Smooth muscle cell of the brain vasculature (primary cell): ENCODE results near the gene PDZD7.
"Not testable (repeated sequence)": the region's sequence is repeated elsewhere in the genome, so short reads cannot be mapped to it uniquely, and the experiment has no call there.

Experiments
- DNase-seq: peaks from one replicate; pipeline ENCODE4 v3.0.0-alpha.2; 2012; ENCODE audit warnings: low read depth, low spot score

Gene PDZD7

DNA sequence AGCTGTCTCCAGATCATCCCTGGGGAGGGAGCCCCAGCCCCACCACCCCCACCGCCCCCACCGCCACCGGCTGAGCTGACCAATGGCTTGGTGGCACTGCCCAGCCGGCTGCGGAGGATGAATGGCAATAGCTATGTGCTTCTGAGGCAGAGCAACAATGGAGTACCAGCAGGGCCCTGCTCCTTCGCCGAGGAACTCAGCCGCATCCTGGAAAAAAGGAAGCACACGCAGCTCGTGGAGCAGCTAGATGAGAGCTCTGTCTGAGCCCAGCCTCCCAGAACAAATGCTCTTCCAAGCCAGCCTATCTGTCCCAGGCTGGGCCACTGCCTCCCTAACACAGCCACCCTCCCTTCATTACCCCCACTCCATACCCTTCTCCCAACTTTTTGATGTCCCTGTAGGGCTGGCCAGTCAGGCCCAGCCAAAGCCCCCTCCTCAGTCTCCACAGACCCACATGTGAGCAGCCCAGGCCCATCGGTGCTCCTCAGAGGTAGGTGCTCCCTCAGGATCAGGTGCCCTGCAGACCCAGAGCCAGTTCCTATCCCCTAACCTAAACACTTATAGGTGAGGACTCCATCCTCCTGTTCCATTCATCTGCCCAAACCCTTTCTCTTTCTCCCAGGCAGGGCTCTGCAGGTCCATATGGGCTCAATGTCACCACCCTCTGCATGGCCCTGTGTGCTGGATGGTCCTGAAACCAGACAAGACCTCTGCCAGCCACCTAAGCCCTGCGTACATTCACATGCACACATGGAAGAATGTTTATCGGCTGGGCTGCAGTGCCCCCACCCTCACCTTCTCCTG is 46.9 kb downstream of the PDZD7 start:
- DNase-seq = no peak

DNA sequence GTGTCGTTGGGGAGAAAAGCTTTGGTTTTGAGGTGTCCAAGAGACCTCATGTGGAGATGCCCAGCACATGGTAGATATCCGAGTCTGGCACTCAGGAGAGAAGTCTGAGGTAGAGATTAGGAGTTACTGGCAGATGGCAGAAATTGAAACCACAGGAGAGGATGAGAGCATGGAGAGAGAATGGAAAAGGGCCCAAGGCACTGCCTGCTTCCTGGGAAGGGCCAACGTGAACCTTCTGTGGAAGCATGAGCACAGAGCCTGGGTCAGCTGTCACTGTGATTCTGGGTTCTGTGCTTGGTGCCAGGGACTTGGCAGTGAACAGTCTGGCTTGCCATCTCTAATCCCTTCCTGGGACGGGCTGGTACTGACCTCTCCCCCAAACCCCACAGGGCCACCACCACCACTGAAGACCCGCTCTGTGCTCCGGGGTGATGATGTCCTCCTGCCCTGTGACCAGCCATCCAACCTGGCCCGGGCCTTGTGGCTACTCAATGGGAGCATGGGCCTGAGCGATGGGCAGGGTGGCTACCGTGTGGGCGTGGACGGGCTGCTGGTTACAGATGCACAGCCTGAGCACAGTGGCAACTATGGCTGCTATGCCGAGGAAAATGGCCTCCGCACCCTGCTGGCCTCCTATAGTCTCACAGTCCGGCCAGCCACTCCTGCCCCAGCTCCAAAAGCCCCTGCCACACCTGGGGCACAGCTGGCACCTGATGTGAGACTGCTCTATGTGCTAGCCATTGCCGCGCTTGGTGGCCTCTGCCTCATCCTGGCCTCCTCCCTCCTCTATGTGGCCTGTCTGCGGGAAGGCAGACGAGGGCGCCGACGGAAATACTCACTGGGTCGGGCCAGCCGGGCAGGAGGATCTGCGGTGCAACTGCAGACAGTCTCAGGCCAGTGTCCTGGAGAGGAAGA is 47.8 kb downstream of the PDZD7 start:
- DNase-seq = no peak

DNA sequence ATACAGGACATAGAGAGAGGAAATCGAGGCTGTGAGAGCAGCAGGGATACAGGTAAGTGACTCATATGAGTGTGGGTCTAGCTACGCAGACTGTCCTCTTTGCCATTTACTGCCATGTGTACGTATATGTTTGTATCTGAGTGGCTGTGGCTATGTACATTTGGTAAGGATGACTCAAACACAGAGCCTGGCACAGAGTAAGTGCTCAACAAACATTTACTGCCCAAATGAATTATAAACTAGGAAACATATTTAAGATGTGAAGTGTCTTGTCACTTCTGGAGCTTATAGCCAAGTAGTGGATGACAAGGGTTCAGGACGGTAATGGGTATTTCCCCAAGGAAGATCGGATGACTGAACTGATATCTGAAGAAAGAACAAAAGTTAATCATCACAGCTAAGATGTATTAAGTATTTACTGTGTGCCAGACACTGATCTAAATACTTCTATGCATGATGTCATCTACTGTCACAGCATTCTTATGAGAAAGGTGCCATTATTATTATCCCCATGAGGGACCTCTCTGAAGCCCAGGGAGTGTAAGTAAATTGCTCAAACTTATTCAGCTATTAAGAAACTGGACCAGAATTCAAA is 49.7 kb downstream of the PDZD7 start:
- DNase-seq = no peak

DNA sequence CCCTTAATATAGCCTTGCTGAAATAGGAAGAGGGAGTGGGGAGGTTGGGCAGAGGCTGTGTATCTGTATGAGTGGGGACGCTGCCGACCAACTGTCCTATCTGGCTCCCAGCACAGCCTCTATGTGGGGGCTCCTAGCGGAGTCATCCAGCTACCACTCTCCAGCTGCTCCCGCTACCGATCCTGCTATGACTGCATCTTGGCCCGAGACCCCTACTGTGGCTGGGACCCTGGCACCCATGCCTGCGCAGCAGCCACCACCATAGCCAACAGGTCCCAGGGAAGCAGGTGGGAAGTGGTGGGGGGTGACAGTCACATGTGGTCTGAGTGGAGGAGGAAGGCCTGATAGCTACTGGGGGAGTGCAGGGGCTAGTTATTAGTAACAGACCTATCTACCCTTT is 50.2 kb downstream of the PDZD7 start:
- DNase-seq = no peak

DNA sequence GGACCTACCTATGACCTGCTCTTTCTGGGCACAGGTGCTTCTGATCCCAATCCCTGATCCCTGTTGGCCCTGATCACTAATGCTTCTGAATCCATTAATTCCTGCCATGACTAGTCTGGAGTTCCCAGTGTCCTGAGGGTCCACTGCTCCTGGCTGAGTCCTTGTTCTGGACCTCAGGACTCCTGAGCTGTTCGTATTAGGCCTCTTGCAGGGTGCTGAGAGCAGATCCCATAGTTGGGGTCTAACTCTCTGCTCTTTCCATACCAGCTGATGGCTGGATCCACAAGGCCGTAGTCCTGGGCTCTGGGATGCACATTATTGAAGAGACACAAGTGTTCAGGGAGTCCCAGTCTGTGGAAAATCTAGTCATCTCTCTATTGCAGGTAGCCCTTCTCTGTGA is 50.6 kb downstream of the PDZD7 start:
- DNase-seq = no peak

DNA sequence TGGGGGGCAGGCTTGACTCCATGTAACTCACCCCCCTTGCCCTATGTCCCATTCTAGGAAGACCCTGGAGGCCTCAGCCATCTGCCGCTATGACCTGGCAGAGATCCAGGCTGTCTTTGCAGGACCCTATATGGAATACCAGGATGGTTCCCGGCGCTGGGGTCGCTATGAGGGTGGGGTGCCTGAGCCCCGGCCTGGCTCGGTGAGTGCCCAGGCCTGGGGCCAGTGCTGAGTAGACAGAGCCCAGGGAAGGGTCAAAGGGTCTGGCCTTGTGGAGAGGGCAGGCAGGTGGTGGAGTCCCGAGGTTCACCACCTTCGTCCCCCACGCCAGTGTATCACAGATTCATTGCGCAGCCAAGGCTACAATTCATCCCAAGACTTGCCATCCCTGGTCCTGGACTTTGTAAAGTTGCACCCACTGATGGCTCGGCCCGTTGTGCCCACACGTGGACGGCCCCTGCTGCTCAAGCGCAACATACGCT is 51.1 kb downstream of the PDZD7 start:
- no peak for DNase-seq

DNA sequence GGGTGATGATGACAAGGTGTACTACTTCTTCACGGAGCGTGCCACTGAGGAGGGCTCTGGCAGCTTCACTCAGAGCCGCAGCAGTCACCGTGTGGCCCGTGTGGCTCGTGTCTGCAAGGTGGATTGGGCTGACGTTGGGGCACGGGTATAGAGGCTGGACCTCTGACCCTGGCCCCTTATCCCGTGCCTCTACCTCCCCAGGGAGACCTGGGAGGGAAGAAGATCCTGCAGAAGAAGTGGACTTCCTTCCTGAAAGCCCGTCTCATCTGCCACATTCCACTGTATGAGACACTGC is 52.1 kb downstream of the PDZD7 start:
- no peak for DNase-seq

DNA sequence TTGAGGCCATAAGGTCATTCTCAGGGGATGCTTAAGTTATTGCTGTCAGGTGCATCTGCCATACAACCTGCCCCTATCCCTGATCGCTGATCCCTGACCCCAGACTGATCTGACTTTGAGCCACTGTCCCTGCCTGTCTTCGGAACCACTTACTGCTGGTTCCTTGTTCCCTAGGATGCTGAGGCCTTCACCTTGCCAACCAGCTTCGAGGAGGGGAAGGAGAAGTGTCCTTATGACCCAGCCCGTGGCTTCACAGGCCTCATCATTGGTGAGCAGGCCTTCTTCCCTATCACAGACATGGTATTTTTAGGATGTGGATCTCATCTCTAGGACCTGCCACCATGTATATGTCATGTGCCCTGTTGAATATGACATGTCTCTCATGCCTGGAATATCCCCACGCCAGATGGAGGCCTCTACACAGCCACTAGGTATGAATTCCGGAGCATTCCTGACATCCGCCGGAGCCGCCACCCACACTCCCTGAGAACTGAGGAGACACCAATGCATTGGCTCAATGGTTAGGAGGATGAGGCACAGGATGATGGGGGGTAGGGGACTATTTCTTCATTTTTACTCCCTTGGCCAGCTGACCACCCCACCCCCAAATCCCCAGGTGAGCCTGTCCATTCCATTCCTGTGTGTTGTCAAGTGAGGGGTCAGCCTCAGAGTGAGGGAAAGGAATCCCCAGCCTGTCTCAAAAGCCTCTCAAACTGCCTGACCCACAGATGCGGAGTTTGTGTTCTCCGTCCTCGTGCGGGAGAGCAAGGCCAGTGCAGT is 52.6 kb downstream of the PDZD7 start:
- DNase-seq = no peak

DNA sequence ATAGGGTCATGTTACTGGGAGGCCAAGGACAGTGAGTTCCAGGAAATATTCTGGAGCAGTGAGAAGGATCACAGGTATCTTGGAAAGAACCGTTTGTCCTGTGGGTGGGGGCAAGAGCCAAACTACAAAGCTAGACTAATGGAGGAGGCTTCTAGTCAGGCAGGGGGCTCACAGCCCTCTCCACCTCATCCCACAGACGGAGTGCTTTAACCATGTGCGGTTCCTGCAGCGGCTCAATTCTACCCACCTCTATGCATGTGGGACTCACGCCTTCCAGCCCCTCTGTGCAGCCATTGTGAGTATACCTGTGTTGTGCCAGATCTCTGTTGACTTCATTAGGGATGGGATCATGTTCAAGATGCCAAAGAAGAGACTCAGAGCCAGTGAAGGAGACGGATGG is 53.5 kb downstream of the PDZD7 start:
- no peak for DNase-seq

DNA sequence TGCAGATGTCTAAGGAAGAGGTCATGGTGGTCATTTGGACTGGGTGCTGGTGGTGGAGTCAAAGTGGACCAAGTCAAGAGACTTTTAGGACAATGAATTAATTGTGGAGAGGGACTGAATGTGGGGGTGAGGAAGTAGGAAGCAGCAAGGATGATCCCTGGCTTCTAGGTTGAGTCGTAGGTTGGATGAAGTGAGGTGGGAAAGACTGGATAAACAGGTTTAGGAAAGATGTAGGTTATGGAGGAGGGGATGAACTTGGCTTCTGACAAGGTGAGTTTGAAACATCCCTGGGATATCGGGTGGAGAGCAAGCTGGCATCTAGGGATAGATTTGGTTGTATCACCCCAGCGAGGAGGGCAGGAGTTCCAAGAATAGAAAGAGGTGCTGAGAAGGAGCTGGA is 54.0 kb downstream of the PDZD7 start:
- DNase-seq = no peak

DNA sequence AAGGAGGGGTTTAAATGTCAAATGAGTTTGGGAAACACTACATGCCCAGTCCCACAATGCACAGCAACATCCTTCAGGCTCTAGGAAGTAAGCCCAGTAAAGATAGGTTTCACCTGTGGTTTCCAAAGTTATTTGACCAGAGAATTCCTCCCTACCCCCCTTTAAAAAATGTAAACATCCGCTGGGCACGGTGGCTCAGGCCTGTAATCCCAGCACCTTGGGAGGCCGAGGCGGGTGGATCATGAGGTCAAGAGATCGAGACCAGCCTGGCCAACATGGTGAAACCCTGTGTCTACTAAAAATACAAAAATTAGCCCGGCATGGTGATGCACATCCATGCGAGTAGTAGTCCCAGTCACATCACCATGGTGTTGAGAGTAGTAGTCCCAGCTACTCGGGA is 55.5 kb downstream of the PDZD7 start:
- DNase-seq = not testable (repeated sequence)

DNA sequence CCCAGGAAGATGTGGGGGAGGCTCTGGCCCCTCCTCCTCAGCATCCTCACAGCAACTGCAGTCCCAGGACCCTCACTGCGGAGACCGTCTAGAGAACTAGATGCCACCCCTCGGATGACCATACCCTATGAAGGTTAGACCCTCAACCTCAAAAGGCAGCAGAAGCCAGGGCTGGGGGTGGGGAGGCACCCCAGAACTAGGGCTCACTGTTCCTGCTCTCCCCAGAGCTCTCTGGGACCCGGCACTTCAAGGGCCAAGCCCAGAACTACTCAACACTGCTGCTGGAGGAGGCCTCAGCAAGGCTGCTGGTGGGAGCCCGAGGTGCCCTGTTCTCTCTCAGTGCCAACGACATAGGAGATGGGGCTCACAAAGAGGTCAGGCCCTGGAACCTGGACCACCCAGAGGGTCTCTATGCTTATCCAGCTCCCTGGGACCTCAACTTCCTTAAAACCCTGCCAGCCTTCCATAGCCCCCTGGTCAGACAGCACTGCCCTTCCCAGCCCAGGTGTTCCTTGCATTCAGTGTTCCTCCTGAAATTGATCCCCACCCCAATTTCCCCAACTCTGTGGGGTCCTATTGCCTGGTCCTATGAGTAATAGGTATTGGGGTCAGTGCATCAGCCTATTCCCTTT is 57.9 kb downstream of the PDZD7 start:
- DNase-seq = no peak

DNA sequence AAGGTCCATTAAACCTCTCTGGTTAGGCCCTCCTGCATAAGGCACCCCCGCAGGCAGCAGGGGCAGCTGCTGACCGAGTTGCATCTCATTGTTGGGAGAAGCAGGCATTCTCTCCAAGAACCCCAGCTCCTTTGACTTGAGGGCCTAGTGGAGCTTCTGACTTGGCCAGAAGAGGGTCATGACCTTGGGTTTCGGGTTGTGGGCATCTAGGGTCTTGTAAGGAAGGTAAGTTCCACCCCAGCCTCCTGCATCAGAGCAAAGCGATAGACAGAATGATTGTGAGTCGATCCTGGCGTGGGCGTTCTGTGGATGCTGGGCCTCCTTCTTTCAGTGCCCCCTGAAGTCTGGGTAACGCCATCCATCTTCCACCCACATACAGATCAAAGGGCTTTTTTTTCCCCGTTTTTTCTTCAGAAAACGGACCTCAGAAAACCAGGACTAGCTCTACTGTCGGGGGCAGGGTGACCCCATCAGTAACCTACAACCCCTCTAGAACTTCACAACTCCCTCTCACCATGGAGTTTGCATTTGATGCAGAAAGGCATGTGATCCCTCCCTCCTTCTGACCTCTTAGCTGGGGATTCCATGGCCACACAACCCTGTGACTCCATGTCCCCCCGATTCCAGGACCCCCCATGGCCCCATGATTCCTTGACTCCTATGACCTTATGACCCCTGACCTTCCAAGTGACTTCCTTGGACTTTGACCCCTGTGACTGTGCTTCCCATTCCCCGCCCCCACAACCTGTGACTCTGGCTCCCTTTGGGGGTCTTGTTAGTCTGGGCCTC is 58.6 kb downstream of the PDZD7 start:
- no peak for DNase-seq

DNA sequence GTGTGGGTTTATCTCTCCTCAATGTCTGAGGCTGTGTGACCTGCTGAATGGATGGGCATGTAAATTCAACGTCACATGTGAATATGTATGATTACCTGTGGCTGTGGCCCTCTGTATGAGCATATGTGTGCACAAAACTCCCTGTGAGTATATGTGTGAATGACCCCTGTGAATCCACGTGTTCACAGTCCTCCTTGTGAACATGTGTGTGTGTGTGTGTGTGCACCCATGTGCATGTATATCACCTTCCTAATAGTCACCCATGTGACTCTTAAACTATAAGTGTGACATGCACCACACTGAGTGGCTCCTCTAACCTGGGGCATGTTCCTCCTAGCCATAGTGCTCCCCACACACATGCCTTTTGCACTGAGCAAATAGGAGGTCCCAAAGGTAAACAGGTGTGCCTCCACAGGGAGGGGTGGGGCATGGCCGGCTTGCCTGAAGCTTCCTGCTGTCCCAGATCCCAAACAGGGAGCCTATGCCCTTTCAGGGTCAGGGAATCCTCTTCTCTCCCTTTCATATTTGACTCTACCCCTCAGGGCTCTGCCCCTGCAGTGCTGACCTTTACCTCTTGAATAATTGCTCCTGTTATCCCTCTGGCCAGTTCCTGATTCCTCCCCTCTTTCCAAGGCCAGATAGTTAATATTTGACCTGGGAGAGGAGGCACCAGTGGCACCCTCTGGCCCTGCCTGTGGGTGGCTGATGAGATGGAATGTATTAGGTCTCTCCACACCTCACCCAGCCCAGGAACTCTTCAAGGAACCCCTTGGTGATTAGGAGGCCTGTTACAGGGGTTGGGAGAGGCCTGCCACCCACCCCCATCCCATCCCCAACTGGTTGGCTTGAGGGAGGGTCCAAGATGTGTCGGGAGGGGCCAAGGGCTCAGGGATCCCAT is 59.8 kb downstream of the PDZD7 start:
- DNase-seq = no peak

DNA sequence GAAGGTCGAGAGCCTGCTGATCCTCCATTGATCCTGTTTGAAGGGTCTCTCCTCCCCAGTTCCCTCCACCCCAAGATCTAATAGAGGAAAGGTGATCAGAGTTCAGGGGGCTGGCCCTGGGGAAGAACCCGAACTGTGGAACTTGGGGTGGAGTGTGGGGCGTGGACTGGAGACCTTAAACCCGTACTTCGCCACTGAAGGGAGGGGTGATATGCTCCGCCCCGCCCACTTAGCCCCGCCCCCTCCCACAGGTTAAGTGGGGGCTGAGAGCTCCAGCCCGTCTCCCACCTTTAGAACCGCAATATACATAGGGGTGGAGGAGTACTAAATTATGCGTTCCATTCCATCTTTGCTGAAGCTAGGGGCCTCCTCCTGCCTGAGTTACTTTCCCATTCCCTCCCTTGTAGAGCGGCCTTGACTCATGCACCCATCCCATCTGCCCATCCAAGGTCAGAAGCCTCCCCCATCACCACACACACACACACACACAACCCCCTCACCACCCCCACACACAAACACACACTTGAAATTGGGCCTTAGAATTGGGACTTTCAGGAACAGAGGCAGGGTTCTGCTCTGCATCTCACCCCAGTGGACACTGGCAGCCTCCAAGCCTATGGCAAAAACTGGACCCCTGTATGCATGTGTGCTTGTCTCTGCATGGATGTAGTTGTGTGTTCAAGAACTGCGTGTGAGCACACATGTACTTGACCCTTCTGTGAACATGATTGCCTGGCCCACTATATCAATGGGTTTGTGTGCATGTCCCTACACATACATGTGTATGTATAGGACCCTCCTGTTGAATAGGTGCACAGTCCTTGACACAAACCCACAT is 60.6 kb downstream of the PDZD7 start:
- no peak for DNase-seq

DNA sequence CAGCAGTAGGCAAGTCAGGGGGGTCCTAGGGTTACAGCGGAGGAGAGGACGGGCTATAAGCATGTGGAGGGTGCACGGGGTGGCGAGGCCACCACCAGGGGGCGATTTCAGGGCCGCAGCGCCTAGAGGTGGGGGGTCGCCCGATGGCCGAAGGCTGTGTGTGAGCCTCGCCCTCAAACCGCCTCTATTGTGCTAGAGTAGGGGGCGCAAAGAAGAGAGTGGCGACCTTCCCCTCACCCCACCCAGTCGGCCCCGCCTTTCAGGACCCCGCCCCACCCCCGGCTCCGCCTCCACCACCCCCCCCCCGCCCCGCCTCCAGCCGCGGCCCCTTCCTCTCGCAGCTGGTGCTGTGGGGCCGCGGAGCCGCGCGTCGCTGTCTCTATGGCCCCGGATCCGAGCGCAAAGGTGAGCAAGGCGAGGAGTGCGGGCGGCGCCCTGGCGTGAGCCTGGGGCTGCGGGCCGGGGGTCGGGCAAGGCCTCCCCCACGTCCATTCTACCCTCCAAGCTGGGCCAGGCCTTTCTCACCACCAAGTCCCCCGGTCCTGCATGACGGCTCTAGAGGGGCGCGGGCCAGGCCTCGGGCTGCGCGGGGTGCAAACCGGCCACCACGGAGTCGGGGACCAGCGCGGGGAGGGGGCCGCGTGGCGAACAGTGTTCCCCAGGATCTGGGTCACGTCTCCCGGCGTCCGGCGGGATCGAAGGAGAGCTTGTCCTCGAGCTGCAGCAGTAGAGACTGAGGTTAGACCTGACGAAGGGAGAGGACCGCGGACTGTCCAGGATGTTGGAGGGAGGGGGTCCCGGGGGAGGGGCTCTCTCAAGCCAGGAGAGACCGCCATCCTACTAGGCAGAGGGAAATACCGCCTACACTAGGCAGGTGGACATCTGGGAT is 61.5 kb downstream of the PDZD7 start, which contains the start of gene SEMA4G:
Gene SEMA4G (plus strand): TSS at position 318 of the 889 bp plus-strand sequence. CDS start 3,409 bp downstream, outside the sequence.
- DNase-seq = no peak

DNA sequence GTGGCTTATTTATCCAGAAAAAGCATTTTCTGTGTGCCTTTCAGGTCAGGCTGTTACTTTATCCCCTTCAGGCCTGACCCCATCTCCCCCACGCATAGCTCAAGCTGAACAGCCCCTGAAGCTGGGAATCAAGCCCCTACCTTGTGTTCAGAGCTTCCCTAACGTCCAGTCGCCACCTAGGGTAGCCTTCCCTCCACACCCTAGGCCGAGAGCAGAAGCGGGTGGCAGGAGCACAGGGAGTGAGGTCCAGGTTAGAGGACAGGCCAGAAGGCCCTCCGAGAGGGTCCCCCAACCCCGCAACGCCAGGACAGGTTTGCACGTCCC is 62.1 kb downstream of the PDZD7 start:
- no peak for DNase-seq
